ENCODE results near the gene UBE3B.
"Not testable (repeated sequence)": the region's sequence is repeated elsewhere in the genome, so short reads cannot be mapped to it uniquely, and the experiment has no call there.

Gene UBE3B

DNA sequence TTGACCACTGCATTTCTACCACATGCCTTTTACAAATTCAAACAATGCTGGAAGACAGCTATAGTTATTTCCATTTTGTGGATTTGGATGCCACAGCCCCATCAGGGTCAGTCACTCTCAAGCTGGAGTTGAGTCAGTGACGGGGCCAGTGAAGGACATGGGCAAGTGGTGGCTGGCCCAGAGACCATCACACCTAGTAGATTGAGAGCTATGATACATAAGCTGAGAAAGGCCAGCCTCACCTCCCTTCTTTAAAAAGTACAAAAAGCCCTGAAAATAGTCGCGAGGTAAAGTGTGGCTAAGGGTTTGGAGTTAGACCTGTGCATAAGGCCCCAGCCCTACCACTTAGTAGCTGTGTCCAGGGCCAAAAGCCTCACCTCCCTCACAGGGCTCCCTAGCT is 4.4 kb upstream of the UBE3B start:
- no peak for DNase-seq (ENCODE audit: low read depth in 2 of 2)

DNA sequence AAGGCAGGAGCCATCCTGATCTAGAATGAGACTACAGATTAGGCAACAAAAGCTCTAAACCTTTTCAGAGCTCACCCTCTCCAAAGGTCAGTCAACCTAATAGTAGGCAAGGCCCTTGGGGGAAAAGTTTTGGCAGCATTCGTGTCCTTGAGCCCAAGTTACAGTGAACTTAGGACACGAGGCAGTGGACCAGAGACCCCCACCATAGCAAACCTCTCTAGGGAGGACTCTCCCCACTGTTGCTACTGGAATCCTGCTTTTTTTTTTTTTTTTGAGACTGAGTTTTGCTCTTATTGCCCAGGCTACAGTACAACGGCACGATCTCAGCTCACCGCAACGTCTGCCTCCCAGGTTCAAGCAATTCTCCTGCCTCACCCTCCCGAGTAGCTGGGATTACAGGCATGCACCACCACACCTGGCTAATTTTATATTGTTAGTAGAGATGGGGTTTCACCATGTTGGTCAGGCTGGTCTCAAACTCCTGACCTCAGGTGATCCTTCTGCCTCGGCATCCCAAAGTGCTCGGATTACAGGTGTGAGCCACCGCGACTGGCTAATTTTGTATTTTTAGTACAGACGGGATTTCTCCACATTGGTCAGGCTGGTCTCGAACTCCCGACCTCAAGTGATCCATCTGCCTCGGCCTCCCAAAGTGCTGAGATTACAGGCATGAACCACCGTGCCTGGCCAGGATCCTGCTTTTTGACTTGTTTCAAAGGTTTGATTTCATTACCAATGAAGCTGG is 3.7 kb upstream of the UBE3B start:
- not testable (repeated sequence) for DNase-seq (ENCODE audit: low read depth in 2 of 2)

- no peak for DNase-seq (ENCODE audit: low read depth in 2 of 2)
Observed at GRCh38 chr12:109475121-109475520, 2.3 kb upstream of the UBE3B start.

- no peak for DNase-seq (ENCODE audit: low read depth in 2 of 2)
Observed at GRCh38 chr12:109475993-109476806, 1.2 kb upstream of the UBE3B start.

- no peak for DNase-seq (ENCODE audit: low read depth in 2 of 2)
Observed at GRCh38 chr12:109476807-109477184, 638 bp upstream of the UBE3B start.

- no peak for DNase-seq (ENCODE audit: low read depth in 2 of 2)
Observed at GRCh38 chr12:109477963-109478315, 505 bp downstream of the UBE3B start.

- no peak for DNase-seq (ENCODE audit: low read depth in 2 of 2)
Observed at GRCh38 chr12:109479761-109480160, 2.3 kb downstream of the UBE3B start.

- DNase-seq (ENCODE audit: low read depth in 2 of 2) = no peak
Observed at GRCh38 chr12:109480356-109480755, 2.9 kb downstream of the UBE3B start.

- DNase-seq (ENCODE audit: low read depth in 2 of 2) = no peak
Observed at GRCh38 chr12:109481863-109482262, 4.4 kb downstream of the UBE3B start.

- DNase-seq (ENCODE audit: low read depth in 2 of 2) = no peak
Observed at GRCh38 chr12:109482491-109482890, 5.1 kb downstream of the UBE3B start.

DNA sequence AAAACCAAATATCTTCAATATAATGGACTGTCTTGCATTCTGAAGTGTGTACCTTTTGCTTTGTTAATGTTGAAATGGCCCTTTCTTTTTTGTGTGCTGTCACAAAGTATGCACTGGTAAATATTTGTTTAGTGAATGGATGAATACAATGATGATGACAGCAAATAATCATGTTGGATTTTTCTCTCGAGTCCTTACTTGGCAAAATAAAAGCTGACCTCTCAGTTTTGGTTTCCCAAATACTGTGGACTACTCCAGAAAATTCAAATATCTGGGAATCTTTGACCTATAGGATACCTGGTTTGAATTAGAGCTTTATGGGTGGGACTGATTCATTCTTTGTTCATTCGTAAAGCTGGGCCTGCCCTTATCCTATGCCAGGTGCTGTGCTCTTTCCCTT is 5.5 kb downstream of the UBE3B start:
- DNase-seq (ENCODE audit: low read depth in 2 of 2) = no peak

DNA sequence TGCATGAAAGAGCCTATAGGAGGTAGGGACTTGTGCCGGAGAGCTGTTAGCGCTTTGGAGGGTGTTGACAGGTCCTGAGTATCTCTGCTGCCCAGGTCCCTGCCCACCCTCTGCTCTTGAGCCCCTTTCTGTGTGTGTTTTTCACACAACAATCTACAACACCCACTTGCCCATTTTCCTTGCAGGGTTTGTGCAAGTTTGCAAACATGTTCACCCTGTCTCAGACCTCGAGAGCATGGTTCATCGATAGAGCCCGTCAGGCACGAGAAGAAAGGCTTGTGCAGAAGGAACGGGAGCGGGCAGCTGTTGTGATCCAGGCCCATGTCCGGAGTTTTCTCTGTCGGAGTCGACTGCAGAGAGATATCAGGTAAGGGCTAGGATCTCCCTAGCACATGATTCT is 5.9 kb downstream of the UBE3B start:
- no peak for DNase-seq (ENCODE audit: low read depth in 2 of 2)

DNA sequence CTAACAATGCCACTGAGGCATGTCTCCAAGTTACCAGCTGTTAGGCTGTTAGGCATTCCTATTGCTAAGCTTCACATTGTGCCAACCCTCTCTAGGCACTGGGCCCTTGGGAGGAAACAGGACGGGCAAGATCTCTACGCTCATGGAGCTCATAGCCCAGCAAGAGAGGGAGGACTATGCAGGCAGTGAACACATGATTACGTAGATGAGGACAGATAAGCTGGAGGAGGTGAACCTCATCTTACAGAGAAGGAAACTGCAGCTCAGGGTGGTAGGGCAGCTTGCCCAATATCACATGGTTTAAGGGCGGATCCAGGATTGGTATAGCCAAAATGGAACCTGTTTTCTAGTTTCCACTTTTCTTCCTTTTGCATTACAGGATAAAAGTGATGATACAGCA is 7.8 kb downstream of the UBE3B start:
- DNase-seq (ENCODE audit: low read depth in 2 of 2) = no peak

DNA sequence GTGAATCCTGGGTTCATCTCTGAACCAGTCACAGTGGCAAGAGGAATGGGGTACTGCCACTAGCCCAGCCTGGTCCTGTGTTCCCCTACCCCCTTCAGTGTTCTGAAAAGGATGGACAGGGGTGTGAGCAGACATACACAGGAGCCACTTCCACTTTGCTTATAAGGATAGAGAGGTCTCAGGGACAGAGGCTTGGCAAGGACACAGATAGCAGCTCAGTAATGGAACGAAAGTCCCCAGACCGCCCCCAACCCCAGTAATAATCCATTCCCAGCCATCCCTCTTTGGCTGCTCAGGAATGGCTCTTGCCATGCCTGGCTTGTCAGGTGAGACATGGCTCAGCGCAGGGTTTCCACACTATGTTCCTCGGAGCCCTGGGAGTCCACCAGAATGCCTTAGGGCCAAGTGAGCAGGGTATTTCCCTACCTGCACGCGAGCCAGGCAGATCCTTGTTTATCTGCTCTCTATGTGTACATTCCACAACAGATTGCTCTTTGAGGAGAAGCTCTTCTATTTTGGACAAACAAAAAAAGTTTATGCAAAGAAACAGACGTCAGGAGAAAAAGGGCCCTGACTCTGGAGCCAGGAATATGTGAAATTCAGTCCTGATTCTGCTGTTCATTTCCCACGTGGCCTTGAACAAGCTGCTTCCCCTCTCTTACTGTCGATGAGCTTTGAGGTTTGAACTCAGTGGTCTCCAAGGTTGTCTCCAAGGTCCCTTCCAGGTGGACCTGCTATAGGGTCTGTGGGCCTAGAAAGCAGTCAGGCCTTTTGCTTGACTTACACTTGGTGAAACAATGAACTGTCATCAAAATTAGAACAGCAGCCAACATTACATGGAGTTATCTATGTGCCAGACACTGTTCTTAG is 10.0 kb downstream of the UBE3B start:
- no peak for DNase-seq (ENCODE audit: low read depth in 2 of 2)

- no peak for DNase-seq (ENCODE audit: low read depth in 2 of 2)
Observed at GRCh38 chr12:109488051-109488665, 10.7 kb downstream of the UBE3B start.

DNA sequence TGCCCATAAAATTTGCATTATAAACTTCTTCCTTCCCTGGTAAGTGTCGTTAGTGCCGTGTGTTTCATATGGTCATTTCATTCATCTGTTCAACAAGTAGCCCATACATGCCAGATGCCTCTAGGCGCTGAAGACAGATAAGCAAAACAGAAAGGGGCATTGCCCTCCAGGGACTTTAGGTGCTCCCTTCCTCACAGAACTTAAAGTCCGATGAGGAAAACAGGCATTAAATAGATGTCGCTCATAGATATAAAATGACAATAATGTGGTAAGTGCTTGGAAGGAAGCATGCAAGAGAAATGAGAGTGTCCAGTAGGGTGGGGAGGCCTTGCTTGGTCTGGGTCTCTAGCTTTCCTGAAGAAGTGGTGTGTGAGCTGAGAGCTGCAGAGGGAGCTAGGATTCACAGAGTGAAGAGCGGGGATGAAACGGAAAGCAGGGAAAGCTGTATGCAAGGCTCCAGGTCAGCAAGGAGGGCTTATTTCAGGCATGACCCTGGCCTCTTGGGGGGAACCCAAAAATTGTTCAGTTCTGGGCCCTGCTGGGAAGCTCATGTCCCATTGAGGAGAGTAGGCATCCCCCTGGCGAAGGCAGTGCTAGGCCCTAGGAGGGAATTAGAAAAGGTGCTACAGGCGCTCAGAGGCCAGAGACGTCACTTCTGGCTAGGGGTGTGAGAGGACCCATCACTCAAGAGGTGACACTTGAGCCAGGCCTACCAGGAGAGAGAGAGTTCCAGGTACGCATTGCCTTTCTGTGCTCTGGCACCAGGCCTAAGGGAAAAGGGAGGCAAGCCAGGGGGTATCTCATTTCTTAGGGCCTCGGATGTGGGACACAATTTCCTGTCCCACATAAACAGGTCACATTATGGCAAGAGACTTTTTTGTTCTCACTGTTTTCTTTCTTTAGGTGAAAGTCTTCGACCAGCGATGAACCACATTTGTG is 11.9 kb downstream of the UBE3B start:
- no peak for DNase-seq (ENCODE audit: low read depth in 2 of 2)

DNA sequence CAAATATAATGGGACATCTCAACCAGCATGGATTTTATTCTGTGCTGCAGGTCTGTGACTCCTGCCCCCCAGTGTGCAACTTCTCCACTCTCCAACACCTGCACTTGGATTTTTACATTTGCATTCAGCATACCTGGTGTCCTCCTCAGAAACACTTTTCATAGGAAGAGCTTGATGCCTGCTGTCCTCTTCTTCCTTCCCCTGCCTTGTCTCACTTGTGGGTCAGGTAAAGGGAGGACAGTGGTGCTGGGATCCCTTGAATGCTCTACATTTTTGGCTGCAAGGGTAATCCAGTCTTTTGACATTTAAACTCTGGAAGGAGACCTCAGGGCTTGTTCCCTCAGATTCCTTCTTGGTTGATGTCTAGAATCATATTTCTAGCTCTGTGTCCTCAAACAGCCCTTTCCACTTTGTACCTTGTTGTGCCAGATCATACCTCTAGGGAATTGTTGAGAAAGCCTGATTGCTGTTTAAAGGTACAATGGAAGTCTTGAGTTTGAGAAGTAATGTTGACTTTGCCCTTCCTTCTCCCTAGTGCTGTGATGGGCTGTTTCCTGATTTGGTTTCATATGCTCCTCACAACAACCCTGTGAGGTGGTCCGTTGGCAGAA is 12.6 kb downstream of the UBE3B start:
- no peak for DNase-seq (ENCODE audit: low read depth in 2 of 2)

DNA sequence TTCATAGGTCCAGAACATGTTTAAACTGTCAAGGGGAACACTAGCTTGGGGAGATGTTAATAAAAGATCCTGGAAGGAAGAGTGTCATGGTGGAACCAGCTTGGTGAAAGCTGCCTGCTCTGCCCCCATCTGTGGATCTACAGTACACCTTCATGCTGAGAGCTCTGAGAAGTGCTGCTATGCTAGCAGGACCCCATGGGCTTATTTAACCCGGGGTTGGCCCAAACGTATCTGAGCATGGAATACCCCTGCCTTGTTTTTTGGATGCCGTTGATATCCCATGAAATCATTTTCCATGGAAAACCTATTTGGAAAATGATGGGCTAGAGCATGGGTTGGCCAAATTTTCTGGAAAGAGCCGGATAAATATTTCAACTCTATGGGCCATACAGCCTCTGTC is 14.2 kb downstream of the UBE3B start:
- no peak for DNase-seq (ENCODE audit: low read depth in 2 of 2)

DNA sequence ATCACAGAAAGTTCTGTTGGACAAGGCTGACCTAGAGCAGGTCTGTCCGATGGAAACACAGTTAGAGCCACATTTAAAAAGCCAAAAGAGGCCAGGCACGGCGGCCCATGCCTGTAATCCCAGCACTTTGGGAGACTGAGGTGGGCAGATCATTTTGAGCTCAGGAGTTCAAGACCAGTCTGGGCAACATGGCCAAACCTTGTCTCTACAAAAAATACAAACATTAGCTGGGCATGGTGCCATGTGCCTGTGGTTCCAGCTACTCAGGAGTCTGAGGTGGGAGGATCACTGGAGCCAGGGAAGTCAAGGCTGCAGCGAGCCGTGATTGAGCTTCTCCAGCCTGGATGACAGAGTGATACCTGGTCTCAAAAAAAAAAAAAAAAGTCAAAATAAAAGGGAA is 14.9 kb downstream of the UBE3B start:
- DNase-seq (ENCODE audit: low read depth in 2 of 2) = no peak

DNA sequence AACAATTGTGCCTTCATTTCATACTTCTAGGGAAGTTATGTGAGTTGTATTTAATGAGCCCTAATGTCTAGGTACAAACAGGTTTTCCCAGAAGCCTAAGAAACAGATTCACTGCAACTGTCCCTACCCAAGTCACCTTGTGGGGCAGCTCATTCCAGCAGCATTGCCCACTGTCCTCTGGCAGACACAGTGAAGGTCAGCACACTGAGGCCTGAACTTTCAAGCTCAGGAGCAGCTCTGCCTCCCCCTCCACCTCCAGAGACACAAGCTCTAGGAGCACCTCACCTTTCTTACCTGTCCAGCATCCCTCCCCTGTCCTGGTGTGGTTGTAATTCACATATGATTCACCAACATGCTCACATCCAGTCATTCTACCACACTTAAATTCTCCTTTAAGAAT is 15.7 kb downstream of the UBE3B start:
- no peak for DNase-seq (ENCODE audit: low read depth in 2 of 2)

Measured in stimulated activated CD4-positive, alpha-beta T cell treated with anti-CD3 and anti-CD28 coated beads, Interleukin-1b, Interleukin-23, amount 100 ng/mL, for 4 hours (primary cell).